GM23248 (cell line): ENCODE results near the gene SPPL2B. TPM values are rescaled to one million over a fixed set of nuclear protein-coding genes. Genes with fewer than 3 reads are reported as not detected.
A peak's percentile ranks its signal among the peaks of the same experiment; 100 is the strongest.
"Not testable (repeated sequence)": the region's sequence is repeated elsewhere in the genome, so short reads cannot be mapped to it uniquely, and the experiment has no call there.

ENCODE experiments used
- DNase-seq: peaks from one replicate; pipeline ENCODE4 v3.0.0-alpha.2; 2015
- H2AFZ ChIP-seq: fragments of 200-600 bp; sonication (generic); 2 replicates; pipeline ENCODE4 v1.6.1; 2016; ENCODE audit warnings: antibody characterized with exemption
- H3F3A ChIP-seq: fragments of 200-600 bp; sonication (generic); 2 replicates; pipeline ENCODE4 v1.6.1; 2016; ENCODE audit warnings: mild to moderate bottlenecking, antibody characterized with exemption, mixed run types; ENCODE audit not compliant: insufficient read depth
- H3K27ac ChIP-seq: fragments of 200-600 bp; sonication (generic); 2 replicates; pipeline ENCODE4 v1.5.1; 2016; ENCODE audit warnings: mild to moderate bottlenecking
- H3K27me3 ChIP-seq: fragments of 200-600 bp; sonication (generic); replicated peaks from 2 replicates; pipeline ENCODE4 v1.6.1; 2016; ENCODE audit warnings: mild to moderate bottlenecking; ENCODE audit not compliant: insufficient read depth
- H3K36me3 ChIP-seq: fragments of 200-600 bp; sonication (generic); 2 replicates; pipeline ENCODE4 v1.6.1; 2016; ENCODE audit warnings: low read depth, mild to moderate bottlenecking
- H3K4me1 ChIP-seq: fragments of 200-600 bp; sonication (generic); 2 replicates; pipeline ENCODE4 v1.6.1; 2016; ENCODE audit warnings: mild to moderate bottlenecking; ENCODE audit not compliant: insufficient read depth
- H3K4me2 ChIP-seq: fragments of 200-600 bp; sonication (generic); one replicate; pipeline ENCODE4 v1.6.1; 2016; ENCODE audit warnings: mild to moderate bottlenecking; ENCODE audit not compliant: unreplicated experiment
- H3K4me3 ChIP-seq: fragments of 200-600 bp; sonication (generic); 2 replicates; pipeline ENCODE4 v1.5.1; 2016; ENCODE audit warnings: mild to moderate bottlenecking
- H3K79me2 ChIP-seq: fragments of 200-600 bp; sonication (generic); 2 replicates; pipeline ENCODE4 v1.6.1; 2016; ENCODE audit warnings: mild to moderate bottlenecking; ENCODE audit not compliant: insufficient read depth
- H3K9ac ChIP-seq: fragments of 200-600 bp; sonication (generic); 2 replicates; pipeline ENCODE4 v1.6.1; 2016; ENCODE audit warnings: mild to moderate bottlenecking
- H3K9me2 ChIP-seq: fragments of 200-600 bp; sonication (generic); 2 replicates; pipeline ENCODE4 v1.6.1; 2016; ENCODE audit warnings: mixed run types, mild to moderate bottlenecking, moderate library complexity; ENCODE audit not compliant: insufficient read depth
- H3K9me3 ChIP-seq: fragments of 200-600 bp; sonication (generic); one replicate; pipeline ENCODE4 v1.6.1; 2017; ENCODE audit warnings: low read depth
- H4K20me1 ChIP-seq: fragments of 200-600 bp; sonication (generic); 2 replicates; pipeline ENCODE4 v1.6.0; 2016; ENCODE audit not compliant: insufficient read depth
- EZH2 ChIP-seq: fragments of 200-600 bp; sonication (generic); IDR thresholded peaks from 2 replicates; pipeline ENCODE4 v1.6.1; 2018; ENCODE audit warnings: antibody characterized with exemption, mild to moderate bottlenecking; ENCODE audit not compliant: insufficient read depth, poor library complexity, severe bottlenecking
- EZH2phosphoT487 ChIP-seq: fragments of 200-600 bp; sonication (generic); IDR thresholded peaks from 2 replicates; pipeline ENCODE4 v1.6.1; 2018; ENCODE audit warnings: antibody characterized with exemption, moderate library complexity, mild to moderate bottlenecking, low read depth; ENCODE audit not compliant: insufficient read depth
- WGBS, 2 experiments: methylation state at CpG; one replicate each; pipeline ENCODE4 v1.1.6; 2015 to 2017; ENCODE audit warnings: low lambda C conversion rate in 2 of 2, low coverage in 1 of 2; ENCODE audit errors: missing lambda C conversion rate in 2 of 2; 5-methylcytosine and 5-hydroxymethylcytosine counted together
- in situ Hi-C: fragments of 300-500 bp; cut with MboI; formaldehyde crosslinking; loops from 2 replicates; pipeline ENCODE4 v1.15.0; 2020
- polyA plus RNA-seq: library from polyadenylated mRNA; unstranded; fragments of >200 nt; fragmentation: Nextera tagmentation; extraction: Ambion mirVana; gene quantifications from 2 replicates; pipeline ENCODE4 v1.2.1, GENCODE V29; 2016
- total RNA-seq: library from RNA; depleted of rRNA; stranded (reverse); fragments of >200 nt; shearing (Covaris generic); gene quantifications from 2 replicates; pipeline ENCODE4 v1.2.3, GENCODE V29; 2014

The SPPL2B gene
- total and polyA plus RNA-seq, 2 experiments from 2014 or later, result 38.9 to 43.0 TPM

DNA sequence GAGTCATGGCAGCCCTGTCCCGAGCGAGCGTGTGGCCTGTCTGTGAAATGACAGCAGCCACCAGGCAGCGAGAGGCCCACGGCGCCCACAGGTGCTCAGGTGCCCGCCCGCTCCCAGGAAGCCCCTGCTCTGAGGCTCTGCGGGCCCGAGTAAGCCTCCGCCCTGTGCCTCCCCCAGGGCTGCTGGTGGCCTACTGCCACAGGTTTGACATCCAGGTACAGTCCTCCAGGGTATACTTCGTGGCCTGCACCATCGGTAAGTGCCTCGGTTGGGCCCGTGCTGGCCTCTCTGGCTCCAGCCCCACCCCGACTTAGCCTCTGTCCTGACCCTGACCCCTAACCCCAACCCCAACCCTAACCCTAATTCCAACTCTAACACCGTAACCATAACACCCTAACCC, 16.6 kb downstream of the SPPL2B start:
- DNase-seq, result no peak
- no peak overlapping the region for H3K4me3 ChIP-seq
- no peaks in the 10 kb centered on the region for H4K20me1 ChIP-seq
- H3K9me2 ChIP-seq, result no peaks in the 10 kb centered on the region
- TF ChIP-seq EZH2, result no peak
- TF ChIP-seq EZH2phosphoT487, result no peak
- no peak overlapping the region for H3K4me2 ChIP-seq
- H3K4me1 ChIP-seq, result no peaks in the 10 kb centered on the region
- H3K27ac ChIP-seq, result no peak overlapping the region
- H2AFZ ChIP-seq, result no peak overlapping the region
- H3K9me3 ChIP-seq, result no peaks in the 10 kb centered on the region
- no peak overlapping the region for H3K9ac ChIP-seq
- 97 to 99% methylated on average over 12 to 17 of the region's 17 CpGs for WGBS, 2 experiments
- no peaks in the 10 kb centered on the region for H3K79me2 ChIP-seq
- no peaks in the 10 kb centered on the region for H3K27me3 ChIP-seq
- no peaks in the 10 kb centered on the region for H3K36me3 ChIP-seq
- H3F3A ChIP-seq, result no peaks in the 10 kb centered on the region
- in situ Hi-C loops, result no loop called here

DNA sequence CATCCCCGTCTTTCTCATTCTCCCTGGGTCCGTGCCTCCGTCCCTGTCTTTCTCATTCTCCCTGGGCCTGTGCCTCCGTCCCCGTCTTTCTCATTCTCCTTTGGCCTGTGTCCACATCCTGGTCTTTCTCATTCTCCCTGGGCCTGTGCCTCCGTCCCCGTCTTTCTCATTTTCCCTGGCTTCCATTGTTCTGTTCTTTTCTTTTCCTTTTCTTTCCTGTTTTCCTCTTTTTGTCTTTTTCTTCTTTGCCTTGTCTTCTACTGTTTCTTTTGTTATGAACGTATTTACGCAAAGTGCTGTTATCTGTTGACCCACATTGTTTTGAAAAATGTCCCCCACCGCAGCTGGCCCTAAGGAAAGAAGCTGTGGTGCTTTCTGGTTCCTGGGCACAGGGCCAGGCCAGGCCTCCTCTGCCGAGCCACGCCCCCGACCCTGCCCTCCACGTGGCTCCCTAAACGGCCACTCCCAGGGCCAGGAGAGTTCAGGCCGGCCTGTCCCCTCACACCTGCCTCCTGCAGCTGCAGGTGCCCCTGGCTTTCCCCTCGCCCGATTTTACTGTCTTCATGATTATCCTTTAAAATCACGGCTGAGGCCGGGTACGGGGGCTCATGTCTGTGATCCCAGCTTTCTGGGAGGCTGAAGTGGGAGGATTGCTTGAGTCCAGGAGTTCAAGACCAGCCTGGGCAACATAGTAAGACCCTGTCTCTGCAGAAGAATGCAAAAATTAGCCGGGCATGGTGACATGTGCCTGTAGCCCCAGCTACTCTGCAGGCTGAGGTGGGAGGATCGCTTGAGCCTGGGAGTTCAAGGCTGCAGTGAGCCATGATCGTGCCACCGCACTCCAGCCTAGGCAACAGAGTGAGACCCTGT, 17.5 kb downstream of the SPPL2B start:
- in situ Hi-C loops, result no loop called here
- Histone ChIP-seq H3K27me3 (no peaks in the 10 kb centered on the region), H3K4me3 (no peak overlapping the region), H3K9me2 (no peaks in the 10 kb centered on the region), H3K9ac (no peak overlapping the region), H3K36me3 (no peaks in the 10 kb centered on the region), H4K20me1 (no peaks in the 10 kb centered on the region), H3K9me3 (no peaks in the 10 kb centered on the region), H3K79me2 (no peaks in the 10 kb centered on the region), H3F3A (no peaks in the 10 kb centered on the region), H3K27ac (no peak overlapping the region), H2AFZ (no peak overlapping the region), H3K4me1 (no peaks in the 10 kb centered on the region), H3K4me2 (no peak overlapping the region)
- TF ChIP-seq EZH2 (no peak), EZH2phosphoT487 (no peak)
- 76 to 79% methylated on average over 23 to 25 of the region's 25 CpGs for WGBS, 2 experiments
- peak; percentile 24 for DNase-seq

DNA sequence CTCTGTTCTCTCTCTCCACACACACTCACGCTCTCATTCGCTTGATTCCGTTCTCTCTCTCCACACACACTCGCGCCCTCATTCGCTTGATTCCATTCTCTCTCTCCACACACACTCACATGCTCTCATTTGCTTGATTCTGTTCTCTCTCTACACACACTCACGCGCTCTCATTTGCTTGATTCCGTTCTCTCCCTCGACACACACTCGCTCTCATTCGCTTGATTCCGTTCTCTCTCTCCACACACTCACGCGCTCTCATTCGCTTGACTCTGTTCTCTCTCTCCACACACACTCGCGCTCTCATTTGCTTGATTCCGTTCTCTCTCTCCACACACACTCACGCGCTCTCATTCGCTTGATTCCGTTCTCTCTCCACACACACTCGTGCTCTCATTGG, 21.3 kb downstream of the SPPL2B start:
- H4K20me1 ChIP-seq, H3F3A ChIP-seq, H3K27me3 ChIP-seq, H3K9ac ChIP-seq, H3K4me2 ChIP-seq, in situ Hi-C loops, H3K9me2 ChIP-seq, H3K79me2 ChIP-seq, H3K36me3 ChIP-seq, H3K9me3 ChIP-seq, H3K4me3 ChIP-seq, H3K27ac ChIP-seq, H2AFZ ChIP-seq, H3K4me1 ChIP-seq, DNase-seq: not testable (repeated sequence)
- 97% methylated on average over 24 of the region's 24 CpGs; no CpG with 5 or more reads in 1 of the 2 experiments for WGBS, 2 experiments

GRCh38 chr19:2350656-2351055, 22.2 kb downstream of the SPPL2B start:
- Histone ChIP-seq H3K9me2 (no peaks in the 10 kb centered on the region), H3K27ac (no peak overlapping the region), H3K79me2 (no peaks in the 10 kb centered on the region), H3K9me3 (no peaks in the 10 kb centered on the region), H3K4me1 (no peaks in the 10 kb centered on the region), H3K36me3 (no peaks in the 10 kb centered on the region), H3K4me3 (no peak overlapping the region), H3K9ac (no peak overlapping the region), H3K4me2 (no peak overlapping the region), H2AFZ (no peak overlapping the region), H3K27me3 (no peaks in the 10 kb centered on the region), H3F3A (no peaks in the 10 kb centered on the region), H4K20me1 (no peaks in the 10 kb centered on the region)
- 93 to 96% methylated on average over 15 to 16 of the region's 16 CpGs for WGBS, 2 experiments
- in situ Hi-C loops, result no loop called here
- no peak for TF ChIP-seq EZH2
- TF ChIP-seq EZH2phosphoT487, result no peak
- no peak for DNase-seq
